ENCODE measurements around the gene TEF. TPM values are rescaled to one million over a fixed set of nuclear protein-coding genes. Genes with fewer than 3 reads are reported as not detected.
A peak's percentile ranks its signal among the peaks of the same experiment; 100 is the strongest.
"Not testable (repeated sequence)": the region's sequence is repeated elsewhere in the genome, so short reads cannot be mapped to it uniquely, and the experiment has no call there.

Gene TEF
- total RNA-seq, 2 donors from 2014 or later = 2.4 to 4.0 TPM

DNA sequence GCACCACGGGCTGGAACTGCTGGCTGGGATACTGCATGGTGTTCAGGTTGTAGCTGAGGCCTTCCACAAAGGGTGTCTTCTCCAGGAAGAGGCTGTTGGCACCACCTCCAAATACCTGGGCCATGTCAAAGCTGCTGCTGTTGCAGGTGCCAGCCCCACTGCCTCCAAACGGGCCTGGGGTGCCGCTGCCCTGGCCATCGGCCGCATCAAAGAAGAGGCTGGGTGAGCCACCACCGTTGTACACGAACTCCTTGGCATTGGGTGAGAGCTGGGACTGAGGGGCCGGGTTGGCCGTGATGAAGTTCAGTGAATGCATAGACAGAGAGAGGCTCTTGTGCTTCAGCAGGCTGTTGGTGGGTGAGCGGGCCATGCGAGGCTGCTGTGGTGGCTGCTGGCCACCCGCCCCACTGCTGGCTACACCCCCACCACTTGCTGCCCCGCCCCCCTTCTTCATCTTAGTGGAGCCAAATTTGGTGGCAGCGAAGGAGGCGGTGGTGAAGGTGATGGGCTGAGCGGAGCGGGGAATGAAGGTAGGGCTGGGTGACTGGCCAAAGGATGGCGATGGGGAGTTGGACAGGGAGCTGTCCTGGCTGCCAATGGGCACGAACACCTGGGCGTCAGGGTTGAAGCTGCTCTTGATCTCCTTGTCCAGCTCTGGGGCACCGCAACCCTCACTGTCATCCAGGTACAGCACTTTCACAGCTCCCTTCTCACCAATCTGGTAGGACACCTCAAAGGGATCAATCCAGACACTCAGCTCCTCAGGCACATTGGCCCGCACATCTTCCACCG is 54.8 kb downstream of the TEF start:
- Mint-ChIP-seq H3K9me3 (no peaks in the 10 kb centered on the region), H3K4me3 (no peak overlapping the region), H3K4me1 (no peaks in the 10 kb centered on the region), H3K27me3 (no peaks in the 10 kb centered on the region), H3K27ac (peak overlapping the region; percentile 60), H3K36me3 (ENCODE audit: low read depth) (peaks cover 94% of the 10 kb centered on the region)
- ATAC-seq (replicated peaks) = no peak

GRCh38 chr22:41437198-41437597 is 55.5 kb downstream of the TEF start:
- Mint-ChIP-seq H3K4me3 (no peak overlapping the region), H3K4me1 (no peaks in the 10 kb centered on the region), H3K9me3 (no peaks in the 10 kb centered on the region), H3K27ac (no peak overlapping the region), H3K36me3 (ENCODE audit: low read depth) (peaks cover 94% of the 10 kb centered on the region), H3K27me3 (no peaks in the 10 kb centered on the region)
- no peak for ATAC-seq (replicated peaks)

GRCh38 chr22:41440511-41440910 is 58.8 kb downstream of the TEF start:
- H3K9me3 Mint-ChIP-seq, H3K27me3 Mint-ChIP-seq: not testable (repeated sequence)

DNA sequence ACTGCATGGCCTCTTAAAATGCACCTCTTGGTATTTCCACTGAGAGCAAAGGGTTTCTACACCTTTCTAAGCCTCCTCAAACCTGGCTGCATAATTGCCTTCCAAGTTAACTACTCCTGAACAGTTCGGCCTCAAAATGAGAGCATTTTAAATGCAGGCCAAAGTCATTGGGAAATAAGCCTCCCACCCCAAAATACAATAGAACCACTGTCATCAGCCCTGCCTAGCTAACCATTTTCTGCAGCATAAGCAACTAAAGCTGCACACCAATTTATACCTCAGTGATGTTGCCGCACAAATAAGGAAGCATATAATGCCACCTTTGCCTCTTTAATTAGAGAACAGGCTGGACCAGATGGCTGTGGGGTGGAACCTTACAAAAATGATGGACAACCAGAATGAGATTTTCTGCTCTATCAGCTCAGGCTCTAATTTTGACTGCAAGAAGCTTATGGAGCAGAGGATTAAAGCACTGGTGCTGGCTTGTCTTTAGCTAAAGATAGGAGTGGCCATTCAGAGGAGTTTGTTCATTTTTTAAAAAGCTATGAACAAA is 60.6 kb downstream of the TEF start:
- Mint-ChIP-seq H3K4me3 (peak overlapping the region; percentile 85), H3K27ac (peak overlapping the region; percentile 36), H3K4me1 (no peaks in the 10 kb centered on the region), H3K36me3 (ENCODE audit: low read depth) (peaks cover 95% of the 10 kb centered on the region), H3K9me3 (no peaks in the 10 kb centered on the region), H3K27me3 (no peaks in the 10 kb centered on the region)
- no peak for ATAC-seq (replicated peaks)

More at GRCh38 chr22:41440511-41440910, 58.8 kb downstream of the TEF start:
- H3K4me3 Mint-ChIP-seq; H3K27ac Mint-ChIP-seq; H3K4me1 Mint-ChIP-seq; ATAC-seq (replicated peaks): not testable (repeated sequence)
- H3K36me3 Mint-ChIP-seq (ENCODE audit: low read depth) = peaks cover 96% of the 10 kb centered on the region

DNA sequence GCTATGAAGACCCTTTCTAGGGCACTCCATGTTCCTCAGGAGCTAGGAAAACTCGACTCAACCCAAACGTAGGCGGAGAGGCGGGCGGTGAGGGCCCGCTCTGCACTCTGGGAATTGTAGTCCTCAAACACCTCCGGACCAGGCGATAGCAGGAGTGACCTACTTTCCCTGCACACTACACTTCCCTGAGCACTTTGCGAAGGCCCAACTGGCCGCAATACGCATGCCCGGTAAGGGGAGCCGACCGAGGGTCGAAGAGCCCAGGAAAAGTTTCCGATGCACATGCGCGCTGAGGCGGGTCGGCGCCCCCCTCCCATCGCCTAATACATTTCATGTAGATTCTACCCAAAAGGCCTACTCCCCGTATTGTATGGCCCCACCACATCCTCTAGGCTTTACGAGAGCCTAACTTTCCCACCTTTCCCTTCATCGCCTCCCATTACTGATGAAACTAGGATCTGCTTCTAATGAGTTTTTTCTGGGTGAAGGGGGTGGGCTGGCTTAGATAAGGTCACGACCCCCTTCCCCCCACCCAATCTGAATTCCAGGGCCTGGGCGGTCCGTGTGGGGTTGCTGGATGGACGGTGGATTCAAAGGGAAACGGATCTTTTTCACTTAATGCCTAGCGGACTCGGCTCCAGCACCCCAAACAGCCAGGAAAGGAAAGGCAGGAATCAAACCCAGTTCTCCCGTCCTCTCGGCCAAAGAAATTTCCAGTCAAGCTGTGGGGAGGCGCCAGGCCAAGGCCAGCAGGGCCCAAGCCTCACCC is 62.8 kb downstream of the TEF start:
- H3K4me1 Mint-ChIP-seq = peaks cover 11% of the 10 kb centered on the region
- peak overlapping the region; percentile 86 for H3K27ac Mint-ChIP-seq
- no peaks in the 10 kb centered on the region for H3K27me3 Mint-ChIP-seq
- H3K36me3 Mint-ChIP-seq (ENCODE audit: low read depth) = peaks cover 84% of the 10 kb centered on the region
- peak overlapping the region; percentile 85 for H3K4me3 Mint-ChIP-seq
- peak; percentile 70 for ATAC-seq (replicated peaks)
- H3K9me3 Mint-ChIP-seq = no peaks in the 10 kb centered on the region

DNA sequence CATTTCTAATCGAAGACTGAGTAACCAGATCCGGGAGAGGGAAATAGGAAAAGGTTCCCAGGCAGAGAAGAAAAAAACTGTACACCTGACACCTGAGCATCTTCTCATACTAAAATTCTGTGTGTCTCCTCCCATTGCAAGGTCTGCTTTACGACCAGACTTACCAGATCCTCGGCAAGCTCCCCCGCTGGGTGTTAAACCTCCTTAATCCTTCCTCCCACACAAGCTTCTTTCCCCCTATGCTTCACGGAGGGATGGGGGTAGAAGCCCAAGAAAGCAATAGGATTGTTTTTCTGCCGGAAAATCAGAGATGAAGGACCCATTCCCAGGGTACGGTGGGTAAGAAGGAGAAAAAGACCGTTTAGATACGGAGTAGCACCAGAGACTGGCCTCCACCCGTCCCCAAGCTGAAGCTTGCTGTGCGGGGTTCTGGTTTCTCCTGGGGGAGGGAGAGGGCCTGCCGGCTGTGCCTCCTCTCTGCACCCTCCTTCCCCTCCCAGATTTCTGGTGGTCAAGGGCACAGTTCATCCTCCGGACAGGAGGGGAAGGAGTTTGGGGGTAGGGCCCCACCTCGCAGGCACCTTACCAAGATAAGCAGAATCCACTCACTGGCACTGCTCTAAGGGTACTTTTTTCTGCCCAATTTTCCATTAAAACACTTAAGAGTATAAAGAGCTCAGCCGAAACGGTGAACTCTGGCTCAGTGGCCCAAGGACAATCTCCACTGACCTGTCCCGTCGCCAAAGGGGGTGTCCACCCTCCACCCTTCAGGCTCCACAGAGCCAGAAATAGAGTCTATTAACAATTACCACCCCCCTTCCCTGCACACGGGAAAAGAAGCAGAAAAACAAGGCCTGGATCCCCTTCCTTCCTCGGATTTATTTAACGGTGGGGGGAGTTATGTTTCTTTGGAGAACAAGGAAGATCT is 63.7 kb downstream of the TEF start:
- ATAC-seq (replicated peaks) = no peak
- H3K4me1 Mint-ChIP-seq = peaks cover 11% of the 10 kb centered on the region
- H3K36me3 Mint-ChIP-seq (ENCODE audit: low read depth) = peaks cover 76% of the 10 kb centered on the region
- H3K27ac Mint-ChIP-seq = peak overlapping the region; percentile 86
- no peaks in the 10 kb centered on the region for H3K9me3 Mint-ChIP-seq
- peak overlapping the region; percentile 85 for H3K4me3 Mint-ChIP-seq
- no peaks in the 10 kb centered on the region for H3K27me3 Mint-ChIP-seq

- peaks cover 11% of the 10 kb centered on the region for H3K4me1 Mint-ChIP-seq
- peaks cover 69% of the 10 kb centered on the region for H3K36me3 Mint-ChIP-seq (ENCODE audit: low read depth)
- H3K9me3 Mint-ChIP-seq = no peaks in the 10 kb centered on the region
- no peaks in the 10 kb centered on the region for H3K27me3 Mint-ChIP-seq
- H3K4me3 Mint-ChIP-seq = peak overlapping the region; percentile 85
- no peak for ATAC-seq (replicated peaks)
- peak overlapping the region; percentile 86 for H3K27ac Mint-ChIP-seq
These were observed 64.3 kb downstream of the TEF start for GRCh38 chr22:41446057-41446501.

DNA sequence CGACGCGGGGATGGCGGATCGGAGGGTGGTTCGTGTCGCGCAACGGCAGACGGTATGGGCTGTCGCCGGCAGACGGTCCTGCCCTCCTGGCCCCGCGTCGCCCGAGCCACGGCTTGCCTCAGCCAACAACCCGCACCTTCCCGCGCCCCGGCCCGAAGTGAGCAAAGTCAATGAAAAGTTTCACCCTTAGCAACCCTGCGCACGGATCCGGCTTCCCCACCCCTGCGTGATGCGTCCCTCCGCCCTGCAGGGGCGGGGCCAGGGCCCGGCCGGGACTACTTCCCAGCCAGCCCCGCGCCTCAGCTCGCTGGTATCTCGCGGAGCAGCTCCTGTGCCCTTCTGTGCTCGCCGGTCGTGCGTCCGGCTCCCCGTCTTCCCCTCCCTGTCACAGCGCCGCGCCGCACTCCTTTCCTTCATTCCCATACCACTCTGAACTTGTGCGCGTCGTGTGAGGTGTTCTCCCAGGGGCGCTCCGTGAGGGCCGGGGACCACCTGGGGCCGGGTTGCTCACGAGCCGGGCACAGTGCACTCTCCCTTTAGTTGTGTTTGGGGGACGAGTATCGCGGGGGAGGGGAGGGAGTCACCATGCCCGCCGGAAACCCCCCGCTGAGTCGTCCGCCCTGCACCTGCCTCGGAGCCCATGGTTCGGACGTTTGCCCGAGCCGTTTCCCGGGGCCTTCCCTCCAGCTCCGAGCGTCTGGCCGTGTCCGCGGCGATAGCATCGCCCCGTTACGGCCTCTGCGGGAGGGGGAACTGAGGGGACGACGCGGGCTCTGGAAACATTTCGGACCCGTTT is 65.1 kb downstream of the TEF start, which contains the start of gene TOB2:
Gene TOB2, minus strand, starts transcription at position 163 of the 796 bp plus-strand sequence. CDS start 9,456 bp downstream, outside the sequence.
- Mint-ChIP-seq H3K36me3 (ENCODE audit: low read depth) (peaks cover 62% of the 10 kb centered on the region), H3K27ac (peak within 1 kb of the TSS; percentile 86), H3K9me3 (no peaks in the 10 kb centered on the region), H3K4me1 (peaks cover 11% of the 10 kb centered on the region), H3K4me3 (peak within 1 kb of the TSS; percentile 85), H3K27me3 (no peaks in the 10 kb centered on the region)
- ATAC-seq (replicated peaks) = peak; percentile 63

DNA sequence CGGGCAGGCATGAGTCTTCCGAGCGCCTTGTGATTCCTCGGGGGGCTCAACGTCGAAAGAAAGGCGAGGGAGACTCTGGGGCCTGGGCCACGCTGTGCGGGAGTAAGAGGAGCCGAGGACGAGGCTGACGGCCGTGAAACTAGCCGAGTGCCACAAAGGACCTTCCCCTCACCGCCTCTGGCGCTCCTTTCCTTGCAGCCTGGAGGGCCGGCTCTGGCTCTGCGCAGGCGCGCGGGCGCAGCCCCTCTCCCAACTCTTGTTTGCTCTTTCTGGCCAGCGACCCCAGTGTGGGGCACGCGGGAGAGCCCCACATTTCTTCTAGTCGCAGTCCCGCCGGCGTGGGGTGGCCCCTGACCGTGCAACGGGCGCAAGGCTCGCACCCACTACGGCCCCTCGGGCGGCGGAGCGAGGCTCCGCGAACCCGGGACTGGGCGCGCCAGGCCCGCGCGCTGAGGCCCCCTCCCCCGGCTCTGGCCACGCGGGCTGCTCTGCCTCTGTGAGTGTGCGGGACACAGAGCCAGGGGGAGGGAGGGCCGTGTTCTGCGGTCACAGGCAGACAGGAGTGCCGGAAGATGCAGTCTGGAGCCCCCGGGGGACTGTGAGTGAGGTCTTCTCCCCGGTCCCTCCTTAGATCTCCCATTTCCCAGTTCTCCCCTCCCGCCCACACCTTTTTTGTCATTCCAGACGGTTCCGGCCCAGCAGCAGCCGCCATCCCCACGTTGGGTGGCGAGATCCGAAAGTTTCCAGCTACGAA is 65.9 kb downstream of the TEF start:
- Mint-ChIP-seq H3K27me3 (no peaks in the 10 kb centered on the region), H3K36me3 (ENCODE audit: low read depth) (peaks cover 54% of the 10 kb centered on the region), H3K4me3 (peak overlapping the region; percentile 85), H3K27ac (peak overlapping the region; percentile 86), H3K9me3 (no peaks in the 10 kb centered on the region), H3K4me1 (peaks cover 11% of the 10 kb centered on the region)
- ATAC-seq (replicated peaks) = peak; percentile 10

DNA sequence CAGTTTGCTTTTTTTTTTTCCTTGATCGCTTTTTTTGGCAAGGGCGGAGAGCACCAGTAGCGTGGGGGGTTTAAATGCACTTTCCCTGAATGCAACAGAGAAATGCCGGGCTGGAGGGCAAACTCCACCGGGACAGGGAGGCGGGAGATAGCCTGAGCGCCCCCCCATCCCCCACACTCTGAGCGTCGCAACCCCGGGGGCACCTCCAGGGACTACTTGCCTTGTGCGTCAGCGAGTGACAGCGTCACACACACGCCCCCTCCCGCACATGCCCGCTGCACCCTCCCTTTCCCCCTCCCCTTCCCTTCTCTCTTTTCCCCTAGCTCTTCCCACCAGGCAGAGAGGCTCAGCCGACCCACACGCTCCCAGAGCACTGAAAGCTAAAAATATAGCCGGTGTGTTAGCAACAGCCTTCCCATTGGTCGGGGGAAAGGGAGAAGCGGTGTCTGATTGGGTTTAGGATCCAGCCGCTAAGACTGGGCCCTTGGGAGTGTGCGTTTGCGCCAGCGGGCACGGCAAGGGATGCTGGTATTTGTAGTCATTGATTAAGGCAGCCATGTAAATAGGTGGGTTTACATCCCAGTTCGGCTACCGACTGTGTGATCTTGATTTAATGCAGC is 66.6 kb downstream of the TEF start:
- H3K4me1 Mint-ChIP-seq = peaks cover 11% of the 10 kb centered on the region
- no peaks in the 10 kb centered on the region for H3K9me3 Mint-ChIP-seq

More for the DNA sequence above, 66.6 kb downstream of the TEF start:
- peaks cover 52% of the 10 kb centered on the region for H3K36me3 Mint-ChIP-seq (ENCODE audit: low read depth)
- peak; percentile 71 for ATAC-seq (replicated peaks)
- H3K27ac Mint-ChIP-seq = peak overlapping the region; percentile 86
- H3K4me3 Mint-ChIP-seq = peak overlapping the region; percentile 85
- H3K27me3 Mint-ChIP-seq = no peaks in the 10 kb centered on the region
